HAP-1 (cell line): ENCODE results near the gene STMP1.
"Not testable (repeated sequence)": the region's sequence is repeated elsewhere in the genome, so short reads cannot be mapped to it uniquely, and the experiment has no call there.

Experiments
- DNase-seq, 2 experiments: peaks; one replicate each; pipeline ENCODE4 v3.0.0-alpha.2; 2016 to 2020; ENCODE audit warnings: low spot score in 2 of 2
- H3K27me3 ChIP-seq: fragments of 250-450 bp; sonication (Bioruptor Pico); 2 replicates; pipeline ENCODE4 v1.5.1; 2020; ENCODE audit warnings: low read depth, mild to moderate bottlenecking, moderate library complexity
- H3K36me3 ChIP-seq: fragments of 250-450 bp; sonication (Bioruptor Pico); replicated peaks from 2 replicates; pipeline ENCODE4 v1.5.1; 2020; ENCODE audit warnings: mild to moderate bottlenecking
- H3K4me1 ChIP-seq: fragments of 250-450 bp; sonication (Bioruptor Pico); 2 replicates; pipeline ENCODE4 v1.5.1; 2020; ENCODE audit warnings: mild to moderate bottlenecking
- H3K4me3 ChIP-seq: fragments of 250-450 bp; sonication (Bioruptor Pico); 2 replicates; pipeline ENCODE4 v1.5.1; 2020; ENCODE audit warnings: mild to moderate bottlenecking, moderate library complexity
- H3K9me3 ChIP-seq: fragments of 250-450 bp; sonication (Bioruptor Pico); 2 replicates; pipeline ENCODE4 v1.5.1; 2020; ENCODE audit warnings: mild to moderate bottlenecking, moderate library complexity
- in situ Hi-C: fragments of 300-500 bp; cut with MboI; formaldehyde crosslinking; loops from 3 replicates; pipeline ENCODE4 v1.14.3; 2020; ENCODE audit warnings: low sequenced_read_pairs, inconsistent platforms, mixed read lengths

Gene STMP1

GRCh38 chr7:135650831-135651573 is 11.3 kb upstream of the STMP1 start:
- in situ Hi-C loops = loop anchor here (25.0 kb wide), 1 partner anchor 311 kb away; no protein-coding TSS in a partner anchor
- no peaks in the 10 kb centered on the region for H3K9me3 ChIP-seq
- H3K4me3 ChIP-seq = no peak overlapping the region
- DNase-seq = no peak
- H3K4me1 ChIP-seq = peaks cover 2% of the 10 kb centered on the region
- H3K36me3 ChIP-seq = peaks cover 26% of the 10 kb centered on the region
- no peaks in the 10 kb centered on the region for H3K27me3 ChIP-seq

- in situ Hi-C loops = loop anchor here (25.0 kb wide), 1 partner anchor 309 kb away; no protein-coding TSS in a partner anchor
- Histone ChIP-seq H3K36me3 (peaks cover 10% of the 10 kb centered on the region), H3K9me3 (no peaks in the 10 kb centered on the region), H3K27me3 (no peaks in the 10 kb centered on the region), H3K4me1 (peaks cover 4% of the 10 kb centered on the region), H3K4me3 (no peak overlapping the region)
- no peak for DNase-seq
Measured at GRCh38 chr7:135653340-135654080, 8.8 kb upstream of the STMP1 start.

GRCh38 chr7:135658564-135658963 is 3.8 kb upstream of the STMP1 start:
- H3K27me3 ChIP-seq = no peaks in the 10 kb centered on the region
- H3K36me3 ChIP-seq = no peaks in the 10 kb centered on the region
- no peaks in the 10 kb centered on the region for H3K9me3 ChIP-seq
- in situ Hi-C loops = loop anchor here (25.0 kb wide), 1 partner anchor 304 kb away; no protein-coding TSS in a partner anchor
- no peak overlapping the region for H3K4me3 ChIP-seq
- DNase-seq = no peak
- H3K4me1 ChIP-seq = peaks cover 13% of the 10 kb centered on the region

DNA sequence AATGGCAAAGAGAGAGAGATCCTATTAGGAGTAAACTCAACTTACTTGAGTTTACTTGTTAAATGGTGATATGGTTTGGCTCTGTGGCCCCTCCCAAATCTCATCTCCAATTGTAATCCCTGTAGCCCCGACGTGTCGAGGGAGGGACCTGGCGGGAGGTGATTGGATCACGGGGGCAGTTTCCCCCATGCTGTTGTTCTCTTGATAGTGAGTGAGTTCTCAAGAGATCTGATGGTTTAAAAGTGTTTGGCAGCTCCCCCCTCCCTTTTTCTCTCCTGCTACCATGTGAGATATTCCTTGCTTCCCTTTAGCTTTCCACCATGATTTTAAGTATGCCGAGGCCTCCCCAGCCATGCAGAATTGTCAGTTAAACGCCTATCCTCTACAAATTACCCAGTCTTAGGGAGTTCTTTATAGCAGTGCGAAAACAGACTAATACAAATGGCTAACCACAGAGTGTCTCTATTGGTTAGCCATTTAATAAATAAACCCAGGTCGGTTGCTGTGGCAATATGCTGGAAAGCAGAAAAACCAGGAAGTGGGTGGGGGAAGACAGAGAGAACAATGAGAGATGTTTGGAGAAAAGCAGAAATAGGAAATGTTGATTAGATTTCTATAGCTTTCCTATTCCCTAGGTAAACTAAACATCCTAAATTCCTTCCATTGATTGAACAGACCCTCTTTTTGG is 3.0 kb upstream of the STMP1 start:
- H3K4me1 ChIP-seq = peaks cover 15% of the 10 kb centered on the region
- no peaks in the 10 kb centered on the region for H3K36me3 ChIP-seq
- no peak for DNase-seq
- H3K9me3 ChIP-seq = no peaks in the 10 kb centered on the region
- in situ Hi-C loops = loop anchor here (25.0 kb wide), 1 partner anchor 303 kb away; no protein-coding TSS in a partner anchor
- no peaks in the 10 kb centered on the region for H3K27me3 ChIP-seq
- H3K4me3 ChIP-seq = no peak overlapping the region

- in situ Hi-C loops = loop anchor here (25.0 kb wide), 1 partner anchor 301 kb away; no protein-coding TSS in a partner anchor
- Histone ChIP-seq H3K9me3 (no peaks in the 10 kb centered on the region), H3K4me1 (peaks cover 11% of the 10 kb centered on the region; the same call in 1 of the 2 replicates), H3K4me3 (peak overlapping the region; percentile 87), H3K27me3 (no peaks in the 10 kb centered on the region), H3K36me3 (no peaks in the 10 kb centered on the region)
- DNase-seq = no peak
Measured at GRCh38 chr7:135661311-135662122, 797 bp upstream of the STMP1 start.

DNA sequence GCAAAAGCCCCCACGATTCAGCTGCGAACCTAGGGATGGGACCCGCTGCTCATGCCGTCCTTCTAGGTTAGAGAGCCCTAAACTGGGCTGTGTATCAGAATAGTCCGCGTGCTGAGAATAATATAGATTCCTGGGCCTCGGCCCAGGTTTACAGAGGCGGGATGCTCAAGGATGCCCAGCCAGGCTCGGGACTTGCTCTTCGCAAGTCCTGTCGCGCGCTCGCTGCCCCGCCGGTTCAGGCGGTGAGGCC is 266 bp upstream of the STMP1 start:
- Histone ChIP-seq H3K4me3 (peak overlapping the region; percentile 87), H3K36me3 (no peaks in the 10 kb centered on the region), H3K27me3 (no peaks in the 10 kb centered on the region), H3K4me1 (peaks cover 11% of the 10 kb centered on the region; the same call in 1 of the 2 replicates), H3K9me3 (no peaks in the 10 kb centered on the region)
- in situ Hi-C loops = loop anchor here (25.0 kb wide), 1 partner anchor 300 kb away; no protein-coding TSS in a partner anchor
- DNase-seq = no peak

GRCh38 chr7:135664046-135664589 is 1.8 kb downstream of the STMP1 start:
- Histone ChIP-seq H3K9me3 (no peaks in the 10 kb centered on the region), H3K4me1 (peaks cover 11% of the 10 kb centered on the region; the same call in 1 of the 2 replicates), H3K36me3 (no peaks in the 10 kb centered on the region), H3K27me3 (no peaks in the 10 kb centered on the region; the same call in 1 of the 2 replicates), H3K4me3 (no peak overlapping the region; the same call in 1 of the 2 replicates)
- in situ Hi-C loops = loop anchor here (25.0 kb wide), 1 partner anchor 298 kb away; no protein-coding TSS in a partner anchor
- peak in 1 of 2 experiments; percentile 85 for DNase-seq

DNA sequence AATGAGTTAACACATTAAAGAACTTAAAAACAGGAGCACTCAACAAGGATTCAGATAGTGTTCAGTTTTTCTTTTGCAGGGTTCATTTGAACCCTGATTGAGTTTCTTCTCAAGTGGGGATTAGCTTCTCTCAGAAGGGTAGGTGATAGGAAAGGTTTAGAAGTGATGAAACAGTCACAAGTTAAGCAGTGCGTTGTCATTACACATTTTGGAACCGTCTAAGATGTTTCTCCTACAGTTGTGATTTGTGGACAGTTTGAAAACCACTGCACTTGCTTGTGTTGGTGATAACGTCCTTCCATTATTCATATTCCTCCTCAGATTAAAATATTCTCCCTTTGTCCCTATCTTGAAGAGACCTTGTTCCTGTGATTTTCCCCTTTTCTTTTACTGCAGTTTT is 2.7 kb downstream of the STMP1 start:
- in situ Hi-C loops = loop anchor here (25.0 kb wide), 1 partner anchor 297 kb away; no protein-coding TSS in a partner anchor
- H3K9me3 ChIP-seq = no peaks in the 10 kb centered on the region
- peaks cover 11% of the 10 kb centered on the region; the same call in 1 of the 2 replicates for H3K4me1 ChIP-seq
- no peaks in the 10 kb centered on the region for H3K36me3 ChIP-seq
- no peak for DNase-seq
- H3K4me3 ChIP-seq = no peak overlapping the region
- H3K27me3 ChIP-seq = no peaks in the 10 kb centered on the region; the same call in 1 of the 2 replicates

- H3K27me3 ChIP-seq = no peaks in the 10 kb centered on the region; the same call in 1 of the 2 replicates
- H3K4me3 ChIP-seq = no peak overlapping the region
- in situ Hi-C loops = loop anchor here (25.0 kb wide), 1 partner anchor 296 kb away; no protein-coding TSS in a partner anchor
- no peaks in the 10 kb centered on the region for H3K9me3 ChIP-seq
- H3K36me3 ChIP-seq = no peaks in the 10 kb centered on the region
- DNase-seq = no peak
- H3K4me1 ChIP-seq = peaks cover 10% of the 10 kb centered on the region; the same call in 1 of the 2 replicates
Measured at GRCh38 chr7:135666156-135666555, 3.8 kb downstream of the STMP1 start.

DNA sequence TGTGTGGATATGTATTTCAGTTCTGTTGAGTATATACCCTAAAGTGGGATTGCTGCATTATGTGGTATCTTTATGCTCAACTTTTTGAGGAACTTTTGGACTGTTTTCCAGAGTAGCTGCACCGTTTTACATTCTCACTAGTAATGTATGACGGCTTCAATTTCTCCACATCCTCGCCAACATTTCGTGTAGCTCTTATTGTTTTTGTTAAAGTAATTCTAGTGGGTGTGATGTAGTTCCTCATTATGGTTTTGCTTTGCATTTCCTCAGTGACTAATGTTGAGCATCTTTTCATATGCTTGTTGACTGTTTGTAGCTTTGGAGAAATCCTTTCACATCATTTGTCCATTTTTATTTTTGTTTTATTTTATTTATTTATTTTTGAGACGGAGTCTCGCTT is 4.5 kb downstream of the STMP1 start:
- H3K9me3 ChIP-seq = no peaks in the 10 kb centered on the region
- no peaks in the 10 kb centered on the region; the same call in 1 of the 2 replicates for H3K27me3 ChIP-seq
- in situ Hi-C loops = loop anchor here (25.0 kb wide), 1 partner anchor 295 kb away; no protein-coding TSS in a partner anchor
- no peak overlapping the region for H3K4me3 ChIP-seq
- H3K4me1 ChIP-seq = 0 out of 2 replicates have a peak, but pooled peaks cover 4% of the 10 kb centered on the region
- H3K36me3 ChIP-seq = no peaks in the 10 kb centered on the region
- DNase-seq = no peak

DNA sequence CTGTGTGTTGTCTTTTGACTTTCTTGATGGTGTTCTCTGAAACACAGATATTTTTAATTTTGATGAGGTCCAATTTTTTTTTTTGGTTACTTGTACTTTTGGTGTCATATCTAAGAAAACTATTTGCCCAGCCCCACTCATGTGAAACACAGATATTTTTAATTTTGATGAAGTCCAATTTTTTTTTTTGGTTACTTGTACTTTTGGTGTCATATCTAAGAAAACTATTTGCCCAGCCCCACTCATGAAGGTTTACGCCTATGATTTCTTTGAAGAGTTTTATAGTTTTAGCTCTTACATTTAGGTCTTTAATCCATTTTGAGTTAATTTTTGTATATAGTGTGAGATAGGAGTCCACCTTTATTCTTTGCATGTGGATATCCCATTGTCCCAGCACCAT is 5.3 kb downstream of the STMP1 start:
- DNase-seq, H3K4me3 ChIP-seq, H3K9me3 ChIP-seq, H3K27me3 ChIP-seq, H3K4me1 ChIP-seq, H3K36me3 ChIP-seq: not testable (repeated sequence)
- in situ Hi-C loops = loop anchor here (25.0 kb wide), 1 partner anchor 295 kb away; no protein-coding TSS in a partner anchor

- H3K27me3 ChIP-seq, DNase-seq, H3K9me3 ChIP-seq, H3K4me3 ChIP-seq, H3K4me1 ChIP-seq, H3K36me3 ChIP-seq: not testable (repeated sequence)
- in situ Hi-C loops = loop anchor here (25.0 kb wide), 1 partner anchor 293 kb away; no protein-coding TSS in a partner anchor
Measured at GRCh38 chr7:135668852-135669395, 6.6 kb downstream of the STMP1 start.
